Measurements from ENCODE around the gene MTARC2.
"Not testable (repeated sequence)": the region's sequence is repeated elsewhere in the genome, so short reads cannot be mapped to it uniquely, and the experiment has no call there.

Gene MTARC2

DNA sequence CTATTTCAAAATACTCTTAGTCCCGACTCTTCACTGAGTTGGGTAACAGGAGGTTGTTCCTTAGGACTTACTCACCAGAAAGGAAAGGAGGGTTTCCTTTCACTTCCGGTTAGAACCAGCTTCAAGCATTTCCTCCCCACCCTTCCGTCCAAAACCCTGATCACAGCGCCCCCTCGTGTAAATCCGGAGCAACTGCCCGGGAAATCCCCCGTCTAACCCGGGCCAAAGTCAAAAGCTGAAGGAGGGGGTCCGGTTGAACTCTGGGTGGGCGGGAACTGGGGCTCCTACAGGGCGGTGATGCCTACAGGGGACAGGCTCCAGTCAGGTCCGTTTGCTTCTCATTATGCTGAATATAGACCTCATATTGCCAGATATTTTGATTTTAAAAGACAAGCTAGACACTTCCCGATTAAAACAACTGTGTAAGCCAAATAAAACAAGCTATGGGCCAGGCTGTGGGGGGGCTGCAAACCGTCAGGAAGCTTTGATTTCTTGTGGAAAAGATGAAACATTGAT lies 15.0 kb upstream of the MTARC2 start:
- DNase-seq: peak; percentile 92

DNA sequence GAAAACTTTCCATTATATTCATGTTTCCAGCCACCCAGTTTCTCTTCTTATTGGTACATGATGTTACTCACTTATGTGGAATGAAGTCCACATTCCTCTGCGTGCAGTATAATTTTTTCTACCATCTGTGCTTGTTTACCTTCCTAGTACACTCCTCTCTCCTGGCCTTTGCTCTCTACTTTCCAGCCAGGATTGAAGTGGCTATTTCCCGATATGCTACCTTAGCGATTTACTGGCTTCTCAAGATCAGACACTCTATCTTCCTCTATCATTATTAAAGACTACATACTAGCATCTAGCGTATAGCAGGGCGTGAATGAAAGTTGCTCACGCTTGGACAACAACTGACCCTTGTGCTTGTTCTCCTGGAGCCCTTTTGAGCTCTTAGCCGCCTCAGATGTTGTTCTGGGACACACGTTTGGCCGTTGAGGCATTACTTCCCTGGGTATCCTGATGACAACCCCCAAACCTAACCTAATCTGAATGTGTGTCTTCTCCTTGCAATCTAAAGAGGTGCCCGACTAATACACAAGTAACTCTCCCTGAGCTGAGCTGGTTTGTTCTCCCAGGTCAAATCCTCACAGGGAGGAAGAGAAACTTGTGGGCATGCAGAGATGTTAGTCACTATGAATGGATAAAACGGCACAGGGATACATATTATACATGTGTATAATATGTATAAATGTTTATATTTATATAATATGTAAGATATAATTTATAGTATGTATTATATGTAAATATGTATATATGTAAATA lies 13.4 kb upstream of the MTARC2 start:
- no peak for DNase-seq

DNA sequence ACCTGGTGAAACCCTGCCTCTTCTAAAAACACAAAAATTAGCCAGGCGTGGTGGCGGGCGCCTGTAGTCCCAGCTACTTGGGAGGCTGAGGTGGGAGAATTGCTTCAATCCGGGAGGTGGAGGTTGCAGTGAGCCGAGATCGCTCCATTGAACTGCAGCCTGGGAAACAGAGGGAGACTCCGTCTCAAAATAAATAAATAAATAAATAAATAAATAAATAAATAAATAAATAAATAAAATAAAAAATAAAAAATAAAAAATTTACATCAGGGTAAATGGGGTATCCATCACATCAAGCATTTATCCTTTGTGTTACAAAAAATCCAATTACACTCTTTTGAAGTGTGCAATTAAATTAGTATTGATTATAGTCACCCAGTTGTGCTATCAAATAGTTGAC lies 11.8 kb upstream of the MTARC2 start:
- DNase-seq: not testable (repeated sequence)

DNA sequence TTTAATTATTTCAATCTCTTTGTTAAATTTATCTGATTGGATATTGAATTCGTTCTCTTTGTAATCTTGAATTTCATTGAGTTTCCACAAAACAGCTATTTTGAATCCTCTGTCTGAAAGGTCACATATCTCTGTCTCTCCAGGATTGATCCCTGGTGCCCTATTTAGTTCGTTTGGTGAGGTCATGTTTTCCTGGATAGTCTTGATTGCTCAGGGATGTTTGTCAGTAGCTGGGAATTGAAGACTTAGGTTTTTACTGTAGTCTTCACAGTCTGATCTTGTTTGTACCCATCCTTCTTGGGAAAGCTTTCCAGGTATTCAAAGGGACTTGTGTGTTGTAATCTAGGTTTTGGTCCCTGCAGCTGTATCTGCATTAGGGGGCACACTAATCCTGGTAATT lies 6.8 kb upstream of the MTARC2 start:
- DNase-seq: no peak

DNA sequence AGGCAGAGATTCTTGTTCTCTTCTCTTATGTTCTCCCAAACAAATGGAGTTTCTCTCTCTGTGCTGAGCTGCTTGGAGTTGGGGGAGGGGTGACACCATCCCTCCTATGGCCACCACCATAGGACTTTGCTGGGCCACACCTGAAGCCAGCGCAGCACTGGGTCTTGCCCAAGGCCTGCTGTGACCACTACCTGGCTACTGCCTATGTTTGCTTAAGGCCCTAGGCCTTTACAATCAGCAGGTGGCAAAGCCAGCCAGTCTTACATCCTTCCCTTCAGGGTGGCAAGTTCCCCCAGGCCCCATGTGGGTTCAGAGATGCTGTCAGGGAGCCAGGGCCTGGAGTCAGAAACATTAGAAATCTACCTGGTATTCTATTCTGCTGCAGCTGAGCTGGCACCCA lies 6.3 kb upstream of the MTARC2 start:
- no peak for DNase-seq

DNA sequence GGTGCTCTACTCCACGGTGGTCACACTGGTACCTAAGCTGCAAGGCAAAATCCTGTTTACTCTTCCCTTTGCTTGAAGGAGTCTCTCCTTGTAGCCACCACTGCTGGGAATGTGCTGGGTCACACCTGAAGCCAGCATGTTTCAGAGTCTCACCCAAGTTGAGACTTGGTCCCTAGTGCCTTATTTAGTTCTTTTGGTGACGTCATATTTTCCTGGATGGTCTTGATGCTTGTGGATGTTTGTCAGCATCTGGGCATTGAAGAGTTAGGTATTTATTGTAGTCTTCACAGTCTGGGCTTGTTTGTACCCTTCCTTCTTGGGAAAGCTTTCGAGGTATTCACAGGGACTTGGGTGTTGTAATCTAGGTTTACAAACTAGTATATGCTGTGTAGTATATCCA lies 5.6 kb upstream of the MTARC2 start:
- no peak for DNase-seq

DNA sequence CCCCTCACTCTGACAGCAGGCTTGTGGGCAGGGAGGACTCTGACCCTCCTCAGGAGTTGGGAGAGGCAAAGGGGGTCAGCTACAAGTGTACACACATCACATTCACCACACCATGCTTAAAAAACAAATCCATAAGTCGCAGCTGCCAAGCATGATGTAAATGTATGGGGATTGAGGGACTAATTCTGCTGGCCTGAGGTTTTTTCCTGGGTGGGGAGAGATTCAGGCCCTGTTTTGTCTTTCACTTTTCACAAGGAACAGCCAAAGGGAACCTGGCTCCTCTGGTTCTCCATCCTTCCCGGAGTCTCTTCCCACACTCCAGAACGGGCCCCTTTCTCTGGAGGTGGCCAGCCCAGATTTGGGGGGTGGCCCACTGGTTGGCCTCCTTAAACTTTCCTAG lies 1.3 kb upstream of the MTARC2 start:
- DNase-seq: no peak

DNA sequence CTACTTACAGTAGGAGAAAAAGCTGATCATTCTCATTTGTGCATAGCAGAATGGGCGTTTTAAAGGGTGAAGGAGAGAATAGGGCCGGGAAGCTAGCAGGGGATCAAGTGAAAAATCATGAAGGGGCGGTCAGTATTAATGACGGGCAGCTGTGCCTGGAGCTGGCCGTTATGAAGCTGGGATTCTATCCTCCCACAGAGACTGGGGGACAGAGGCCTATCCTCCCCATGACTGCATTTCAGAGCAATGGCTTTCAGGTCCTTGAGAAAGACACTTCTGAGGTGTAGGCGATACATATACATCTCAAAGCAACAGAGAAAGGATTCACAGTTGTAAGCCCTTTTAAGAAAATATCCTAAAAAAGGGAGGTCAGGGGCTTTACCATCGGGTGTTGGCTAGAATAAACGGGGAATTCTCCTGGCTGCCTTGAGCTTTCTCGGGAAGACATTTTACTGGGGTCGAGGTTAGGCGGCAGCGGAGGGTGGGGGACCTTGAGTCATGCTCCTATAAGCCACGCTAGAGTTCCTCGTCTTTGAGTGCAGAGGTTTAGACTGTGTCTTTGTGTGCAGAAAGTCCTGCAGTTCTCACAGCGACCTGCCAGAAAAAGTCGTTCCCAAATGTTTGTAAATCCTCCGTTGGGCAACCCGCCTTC lies 559 bp upstream of the MTARC2 start:
- DNase-seq: no peak

DNA sequence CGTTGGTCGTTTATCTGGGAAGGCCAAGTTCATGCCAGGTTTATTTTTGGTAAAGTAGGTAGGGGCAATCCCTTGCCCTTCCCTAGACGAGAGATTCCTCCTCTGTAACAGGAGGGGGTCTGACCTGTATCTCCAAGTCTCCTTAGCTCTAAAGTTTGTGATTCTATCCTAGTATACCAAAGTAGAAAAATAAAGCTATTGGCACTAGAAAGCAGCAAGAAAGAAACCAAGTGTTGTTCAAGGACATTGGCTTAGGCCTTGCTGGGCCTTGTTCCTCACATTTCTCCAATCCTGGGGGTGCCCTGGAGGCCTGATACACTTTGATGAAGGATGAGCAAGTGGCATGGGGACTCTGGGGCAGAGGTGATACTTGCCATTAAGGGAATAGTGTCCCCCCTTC lies 814 bp downstream of the MTARC2 start:
- DNase-seq: no peak

DNA sequence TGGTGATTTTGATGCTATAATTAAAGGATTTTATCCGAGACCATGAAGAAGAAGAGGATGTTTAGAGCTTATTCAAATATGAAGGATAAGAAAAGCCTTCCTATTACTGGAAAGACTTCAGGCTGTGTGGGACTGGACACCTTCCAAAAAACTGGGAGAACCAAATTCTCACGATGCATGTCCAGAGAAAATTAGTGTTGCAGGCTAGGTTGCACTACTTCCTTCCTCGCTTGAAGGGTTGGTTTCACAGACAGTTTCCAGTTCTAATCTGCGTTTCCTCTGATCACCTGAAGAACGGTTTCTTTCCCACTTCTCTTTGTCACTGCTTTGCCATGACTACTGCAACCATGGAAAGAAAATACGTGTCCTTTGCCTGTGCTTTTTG lies 2.0 kb downstream of the MTARC2 start:
- no peak for DNase-seq

DNA sequence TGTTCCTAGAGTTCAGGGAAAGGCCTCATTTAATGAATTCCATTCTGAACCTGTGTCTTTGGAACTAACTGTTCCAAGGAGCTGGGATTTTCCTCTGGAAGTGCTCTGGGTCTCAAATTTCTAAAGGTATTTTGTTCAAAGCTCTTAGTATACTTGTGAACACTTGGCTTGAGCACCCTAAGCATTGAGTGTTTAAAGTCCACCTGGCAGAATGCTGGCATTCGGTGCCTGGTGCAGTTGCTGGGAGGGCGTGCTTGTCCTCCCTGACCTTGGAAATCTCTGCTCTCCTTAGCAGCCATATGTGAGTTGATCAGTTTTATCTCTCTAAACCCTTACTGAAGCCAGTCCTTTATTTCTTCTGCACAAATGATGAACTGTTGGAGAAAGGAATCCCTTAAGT lies 3.0 kb downstream of the MTARC2 start:
- no peak for DNase-seq

DNA sequence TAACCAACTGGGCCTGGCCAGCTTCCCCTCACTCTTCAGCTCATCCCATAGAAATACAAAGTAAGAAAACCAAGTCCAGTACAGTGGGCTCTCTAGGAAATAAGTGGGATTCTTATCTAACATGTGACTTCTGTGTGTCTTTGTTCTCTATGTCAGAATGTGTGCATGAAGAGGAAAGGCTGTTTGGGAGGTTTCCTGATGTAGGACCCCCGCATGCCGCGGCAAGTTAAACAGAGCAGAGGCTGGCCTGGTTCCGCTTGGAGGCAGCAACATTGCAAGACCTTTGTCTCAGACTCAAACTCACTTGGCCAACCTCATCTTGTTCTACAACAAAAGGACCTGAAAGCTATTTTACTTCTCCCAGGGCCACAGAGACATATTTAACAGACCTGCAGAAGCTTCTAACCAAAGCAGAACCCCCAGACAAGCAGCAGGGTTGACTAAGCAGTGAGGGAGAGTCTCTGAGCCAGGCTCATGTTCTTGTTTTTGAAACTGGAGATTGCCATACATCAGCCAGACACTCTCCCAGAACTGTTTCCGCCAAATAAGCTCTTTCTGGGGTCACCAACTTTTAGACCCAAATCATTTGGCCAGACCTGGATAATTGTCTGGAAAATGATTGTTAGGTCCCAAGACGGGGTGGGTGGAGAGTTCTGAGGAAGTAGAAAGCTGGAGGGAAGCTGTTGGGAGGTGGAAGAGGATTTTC lies 6.2 kb downstream of the MTARC2 start:
- DNase-seq: no peak

DNA sequence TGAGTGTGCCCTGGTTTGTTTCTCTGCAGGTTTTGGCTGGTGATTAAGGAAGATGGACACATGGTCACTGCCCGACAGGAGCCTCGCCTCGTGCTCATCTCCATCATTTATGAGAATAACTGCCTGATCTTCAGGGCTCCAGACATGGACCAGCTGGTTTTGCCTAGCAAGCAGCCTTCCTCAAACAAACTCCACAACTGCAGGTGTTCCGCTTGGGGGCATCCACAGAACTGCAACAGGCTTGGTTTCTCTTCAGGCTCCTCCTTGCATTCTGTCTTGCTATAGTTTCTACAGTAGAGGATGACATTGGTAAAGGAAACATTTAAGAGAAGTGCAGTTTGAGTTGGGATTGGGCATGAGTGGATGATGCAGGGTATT lies 6.8 kb downstream of the MTARC2 start:
- no peak for DNase-seq

DNA sequence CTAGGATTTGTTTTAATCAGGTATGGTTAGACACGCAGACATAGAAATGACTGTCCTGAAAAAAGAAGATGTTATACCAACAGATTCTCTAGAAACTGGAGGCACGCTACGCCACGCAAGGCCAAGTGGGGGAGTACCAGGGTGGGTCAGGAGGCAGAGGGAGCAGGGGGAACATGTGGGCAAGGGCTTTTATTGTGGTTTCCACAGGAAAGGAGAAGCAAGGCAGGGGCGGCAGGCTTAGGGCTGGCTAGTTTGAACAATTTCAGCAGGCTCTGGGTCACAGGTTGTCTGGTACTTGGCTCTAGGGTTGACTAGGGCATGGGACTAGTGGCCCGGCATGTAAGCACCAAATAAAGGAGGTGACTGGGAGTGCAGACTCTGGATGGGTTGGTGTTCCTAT lies 7.2 kb downstream of the MTARC2 start:
- DNase-seq: no peak

DNA sequence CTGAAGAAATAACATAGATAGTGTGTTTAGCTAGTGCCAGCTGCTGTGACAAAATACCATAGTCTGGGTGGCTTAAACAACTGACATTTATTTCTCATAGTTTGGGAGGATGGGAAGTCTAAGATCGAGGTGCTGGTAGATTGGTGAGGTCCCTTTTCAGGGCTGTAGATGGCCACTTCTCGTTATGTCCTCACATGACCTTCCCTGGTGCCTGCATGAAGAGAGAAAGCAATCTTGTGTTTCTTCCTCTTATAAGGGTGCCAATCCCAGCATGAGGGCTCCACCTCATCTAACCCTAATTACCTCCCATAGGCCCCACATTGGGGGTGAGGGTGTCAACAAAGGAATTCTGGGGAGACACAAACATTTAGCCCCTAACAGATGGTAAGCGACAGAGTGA lies 9.3 kb downstream of the MTARC2 start:
- DNase-seq: no peak

DNA sequence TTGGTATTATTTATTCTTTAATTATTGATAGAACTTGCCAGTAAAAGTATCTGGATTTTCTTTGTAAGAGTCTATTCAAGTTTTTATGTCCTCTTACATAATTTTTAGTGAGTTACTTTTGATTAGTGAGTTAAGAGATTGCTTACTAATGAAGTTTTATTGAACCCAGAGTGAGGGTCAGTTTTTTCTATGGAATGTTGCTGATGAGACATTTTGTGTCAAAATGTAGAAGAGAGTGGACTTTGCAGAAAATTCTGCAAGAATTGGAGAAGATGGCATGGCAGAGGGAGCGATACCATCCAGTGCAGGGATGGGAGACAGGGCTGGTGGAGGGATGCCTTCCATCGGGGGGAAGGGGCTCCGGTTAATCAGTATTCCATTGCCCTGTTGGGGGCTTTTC lies 11.0 kb downstream of the MTARC2 start:
- no peak for DNase-seq

DNA sequence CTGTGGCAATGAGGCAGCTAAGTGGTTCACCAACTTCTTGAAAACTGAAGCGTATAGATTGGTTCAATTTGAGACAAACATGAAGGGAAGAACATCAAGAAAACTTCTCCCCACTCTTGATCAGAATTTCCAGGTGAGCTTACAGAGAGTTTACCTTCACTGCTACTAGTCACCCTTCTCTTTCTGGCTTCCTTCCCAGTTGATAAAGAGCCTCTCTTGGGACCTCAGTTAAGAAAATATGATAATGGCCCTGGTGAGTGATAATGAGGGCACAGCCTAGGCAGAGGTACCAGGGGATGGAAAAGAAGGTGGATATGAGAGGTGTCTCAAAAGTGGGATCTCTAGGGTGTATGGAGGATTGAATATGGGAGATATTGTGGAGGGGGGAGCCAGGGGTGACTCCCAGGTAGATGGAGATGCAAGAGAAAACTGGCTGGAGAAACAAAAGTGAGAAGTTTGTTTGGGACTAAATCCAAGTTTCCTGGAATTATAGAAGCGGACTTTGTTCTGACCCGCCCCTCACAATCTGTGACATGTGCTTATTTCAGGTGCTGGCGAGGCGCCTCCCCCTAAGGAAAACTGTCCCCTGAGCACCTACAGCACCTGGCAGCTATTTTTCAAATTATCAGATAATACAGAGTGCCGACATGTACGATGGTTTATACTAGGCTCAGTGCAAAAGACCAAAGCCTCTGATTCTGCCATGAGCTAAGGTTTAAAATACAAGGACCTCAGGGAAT lies 13.7 kb downstream of the MTARC2 start:
- no peak for DNase-seq

DNA sequence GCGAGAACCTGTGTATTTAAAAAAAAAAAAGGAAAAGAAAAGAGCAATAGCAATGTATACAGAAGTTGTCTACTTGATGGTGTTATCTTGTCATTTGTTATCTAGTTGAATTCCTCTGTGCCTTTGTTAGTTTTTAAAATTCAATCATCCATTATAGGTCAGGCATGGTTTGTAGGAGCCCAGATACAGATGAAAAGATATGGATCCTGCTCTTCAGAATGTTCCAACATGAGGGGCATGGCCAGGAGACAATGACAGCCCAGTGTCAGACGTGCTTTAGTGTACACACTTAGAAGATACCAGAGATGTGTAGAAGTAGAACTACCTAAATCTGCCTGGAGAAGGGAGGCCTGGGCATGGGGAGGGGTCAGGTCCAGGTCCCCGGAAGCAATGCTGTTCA lies 16.6 kb downstream of the MTARC2 start:
- no peak for DNase-seq

DNA sequence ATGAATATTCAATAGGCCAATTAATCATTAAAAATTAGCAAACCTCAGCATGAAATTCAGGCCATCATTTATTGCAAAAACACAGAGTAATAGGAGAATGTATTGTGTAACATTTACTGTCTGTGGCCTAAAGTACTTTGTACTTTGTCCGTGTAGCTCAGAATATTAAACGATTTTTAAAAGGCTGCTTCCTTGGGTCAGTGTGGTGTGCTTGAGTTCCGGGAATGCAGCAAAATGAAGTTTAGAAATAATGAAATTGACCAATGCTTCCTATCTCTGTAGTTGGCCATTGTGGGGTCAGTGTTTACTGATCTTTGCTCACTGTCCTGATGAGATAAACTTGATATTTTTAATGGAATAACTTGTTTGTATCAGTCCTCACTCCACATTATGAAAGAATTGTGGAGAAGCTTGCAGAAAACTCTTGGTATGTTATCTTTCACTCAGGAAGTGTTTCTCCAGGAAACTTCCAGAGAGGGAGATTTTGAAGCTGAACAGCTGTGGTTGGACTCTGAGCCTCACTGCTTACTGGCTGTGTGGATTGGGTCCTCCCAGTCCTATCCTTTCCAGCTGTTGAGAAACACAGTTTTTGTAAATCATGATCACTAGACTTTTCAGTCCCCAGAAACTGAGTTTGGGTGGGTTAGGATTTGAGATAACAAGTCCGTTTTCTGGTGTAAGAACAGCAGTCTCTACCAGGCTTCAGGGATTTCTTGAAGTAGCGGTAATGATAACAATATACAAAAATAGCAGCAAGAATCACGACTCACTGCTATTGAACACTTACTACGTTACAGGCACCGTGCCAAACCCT lies 19.4 kb downstream of the MTARC2 start:
- no peak for DNase-seq

DNA sequence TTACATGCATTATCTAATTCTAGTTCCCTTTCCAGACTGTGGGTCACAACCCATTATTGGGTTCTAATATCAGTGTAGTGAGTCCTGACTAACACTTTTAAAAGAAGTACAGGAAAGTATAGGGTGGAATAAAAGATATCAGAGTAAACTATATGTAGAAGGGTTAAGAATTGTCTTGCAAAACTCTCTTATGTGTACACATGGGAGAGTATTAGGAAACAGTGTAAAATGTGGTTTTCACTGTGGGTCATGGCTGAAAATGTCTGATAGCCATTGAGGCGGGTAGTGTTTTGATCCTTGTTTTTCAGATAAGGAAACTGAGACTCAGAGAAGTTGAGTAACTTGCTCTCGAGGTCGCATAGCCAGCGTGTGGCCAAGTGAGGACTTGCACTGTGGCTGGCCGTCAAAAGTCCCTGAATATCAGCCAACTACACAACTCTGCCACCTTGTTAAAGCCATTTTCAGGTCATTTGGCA lies 20.0 kb downstream of the MTARC2 start:
- no peak for DNase-seq

DNA sequence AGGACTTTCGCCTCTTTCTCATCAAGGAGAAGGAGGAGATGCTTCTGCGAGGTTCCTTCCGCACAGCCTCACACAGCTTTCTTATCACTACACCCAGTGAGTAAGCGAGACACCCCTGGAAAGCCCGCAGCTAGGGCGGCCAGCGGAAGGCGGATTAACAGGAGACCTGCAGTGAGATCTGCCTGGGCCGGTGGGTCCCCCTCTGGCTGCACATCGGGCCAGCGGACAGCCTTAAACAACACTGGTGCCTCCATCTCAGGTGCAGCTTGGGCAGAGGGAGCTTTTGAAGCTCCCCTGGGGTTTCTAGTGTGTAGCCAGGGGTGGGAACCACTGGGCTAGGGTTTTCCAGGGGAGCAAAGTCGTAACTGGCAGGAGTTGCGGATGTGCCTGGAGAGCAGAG lies 21.1 kb downstream of the MTARC2 start:
- no peak for DNase-seq

DNA sequence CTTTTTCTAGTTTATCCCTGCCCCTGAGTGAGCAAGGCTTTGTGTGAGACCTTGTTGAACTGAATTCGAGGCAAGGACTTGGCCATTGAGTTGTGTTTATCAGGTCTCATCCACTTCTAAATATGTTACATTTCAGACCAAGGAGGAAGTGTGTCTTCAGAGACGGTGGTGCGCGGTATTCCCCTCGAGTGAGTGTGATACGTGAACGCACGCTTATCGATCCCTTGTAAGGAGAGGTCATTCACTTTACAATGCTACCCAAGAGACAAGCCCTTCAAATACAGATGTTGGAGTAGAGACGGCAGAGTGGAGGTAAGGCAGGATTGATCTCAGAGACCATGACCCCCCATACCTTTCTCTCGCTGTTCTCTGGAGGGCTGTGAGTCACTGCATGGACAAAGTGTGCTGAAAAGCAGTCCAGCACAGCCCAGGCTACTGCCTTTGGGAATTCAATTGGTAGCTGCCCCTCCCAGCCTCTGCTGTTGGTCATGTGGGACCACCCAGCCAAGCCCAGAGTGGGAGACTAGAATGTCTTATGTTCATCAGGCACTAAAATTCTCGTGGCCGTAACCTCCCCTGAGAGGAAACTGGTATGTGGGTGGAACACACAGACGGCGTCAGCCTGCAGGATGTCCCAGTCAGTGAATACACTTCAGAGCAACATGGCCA lies 22.3 kb downstream of the MTARC2 start:
- no peak for DNase-seq
